HG03139 (cell line): ENCODE results near the gene C1orf146.
"Not testable (repeated sequence)": the region's sequence is repeated elsewhere in the genome, so short reads cannot be mapped to it uniquely, and the experiment has no call there.

Source experiments
- ATAC-seq: cut with Tn5 transposase; IDR thresholded peaks from one replicate; pipeline ENCODE4 v1.9.1; 2021; ENCODE audit not compliant: unreplicated experiment

The C1orf146 gene

DNA sequence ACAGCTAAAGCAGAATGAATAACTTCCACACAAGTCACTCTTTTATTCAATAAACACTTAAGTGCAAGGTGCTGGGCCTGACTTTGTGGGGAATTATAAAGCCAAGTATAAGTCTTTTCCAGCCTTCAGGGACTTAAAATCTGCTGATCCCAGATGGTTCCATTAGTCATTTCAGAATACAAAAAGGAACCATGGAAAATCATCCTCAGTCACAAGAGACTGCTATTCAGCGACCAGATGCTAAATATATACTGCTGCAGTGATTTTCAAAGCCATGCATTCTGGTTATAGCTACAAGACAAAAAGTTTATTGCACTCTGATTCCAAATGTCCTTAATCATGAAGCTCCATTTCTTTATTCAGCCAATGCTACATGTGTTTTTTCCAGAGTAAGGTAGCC is 55.3 kb downstream of the C1orf146 start:
- no peak for ATAC-seq

DNA sequence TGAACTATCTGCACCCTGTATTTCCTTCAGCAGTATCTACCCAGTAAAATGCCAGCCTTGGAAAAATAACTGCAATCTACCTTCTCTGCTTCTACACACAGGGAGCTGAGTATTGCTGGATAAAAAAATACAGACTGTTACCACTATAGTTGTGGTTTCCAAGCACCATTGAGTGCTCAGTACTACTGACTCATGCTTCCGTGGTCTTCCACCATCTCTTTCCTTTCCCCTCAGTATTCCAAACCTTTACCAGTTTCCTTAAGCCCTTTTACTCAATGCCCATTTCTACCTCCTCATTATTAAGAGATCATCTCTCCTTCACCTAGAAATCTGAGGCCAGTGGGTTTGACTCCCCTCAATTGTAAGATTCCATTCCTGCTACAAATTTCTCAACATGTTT is 57.2 kb downstream of the C1orf146 start:
- no peak for ATAC-seq

DNA sequence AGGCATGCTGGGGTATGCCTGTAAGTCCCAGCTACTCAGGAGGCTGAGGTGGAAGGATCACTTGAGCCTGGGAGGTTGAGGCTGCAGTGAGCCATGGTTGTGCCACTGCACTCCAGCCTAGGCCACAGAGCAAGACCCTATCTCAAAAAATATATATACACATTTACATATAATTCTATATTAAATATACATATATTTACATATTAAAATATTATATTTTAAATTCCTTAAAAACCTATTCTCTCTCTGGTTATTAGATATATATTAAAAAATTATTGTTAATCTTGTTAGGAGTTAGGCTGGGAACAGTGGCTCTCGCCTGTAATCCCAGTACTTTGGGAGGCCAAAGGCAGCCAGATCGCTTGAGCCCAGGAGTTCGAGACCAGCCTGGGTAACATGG is 58.4 kb downstream of the C1orf146 start:
- ATAC-seq: no peak

DNA sequence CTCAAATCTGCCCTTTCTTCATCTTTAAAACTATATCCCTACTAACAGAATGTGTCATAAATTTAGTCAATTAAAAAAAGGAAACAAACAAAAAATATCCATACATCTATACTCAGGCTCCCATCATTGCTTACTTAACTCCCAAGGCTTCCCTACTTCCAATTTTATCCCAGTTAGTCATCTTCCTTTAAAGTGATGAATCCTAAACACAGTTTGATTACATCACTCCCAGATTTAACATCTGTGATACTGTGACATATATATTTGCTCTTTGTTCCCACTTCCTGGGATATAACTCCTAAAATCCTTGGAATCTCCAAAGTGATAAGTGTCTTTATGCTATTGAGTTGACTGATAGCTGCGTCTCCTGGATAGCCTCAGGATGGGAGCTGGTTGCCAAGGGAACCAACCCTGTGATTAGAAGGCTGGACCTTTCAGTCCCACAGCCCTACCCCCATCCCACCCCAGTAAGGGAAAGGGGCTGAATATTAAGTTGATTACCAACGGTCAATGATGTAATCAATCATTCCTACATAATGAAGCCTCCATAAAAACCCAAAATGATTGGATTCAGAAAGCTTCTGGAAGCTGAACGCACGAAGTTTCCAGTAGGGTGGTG is 59.5 kb downstream of the C1orf146 start:
- no peak for ATAC-seq

DNA sequence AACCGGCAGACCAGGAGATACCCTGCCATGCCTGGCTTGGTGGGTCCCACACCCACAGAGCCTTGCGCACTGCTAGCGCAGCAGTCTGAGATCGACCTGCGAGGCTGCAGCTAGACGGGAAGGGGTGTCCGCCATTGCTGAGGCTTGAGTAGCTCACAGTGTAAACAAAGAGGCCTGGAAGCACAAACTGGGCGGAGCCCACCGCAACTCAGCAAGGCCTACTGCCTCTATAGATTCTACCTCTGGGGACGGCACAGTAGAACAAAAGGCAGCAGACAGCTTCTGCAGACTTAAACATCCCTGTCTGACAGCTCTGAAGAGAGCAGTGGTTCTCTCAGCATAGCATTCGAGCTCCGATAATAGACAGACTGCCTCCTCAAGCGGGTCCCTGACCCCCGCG is 62.1 kb downstream of the C1orf146 start:
- not testable (repeated sequence) for ATAC-seq

DNA sequence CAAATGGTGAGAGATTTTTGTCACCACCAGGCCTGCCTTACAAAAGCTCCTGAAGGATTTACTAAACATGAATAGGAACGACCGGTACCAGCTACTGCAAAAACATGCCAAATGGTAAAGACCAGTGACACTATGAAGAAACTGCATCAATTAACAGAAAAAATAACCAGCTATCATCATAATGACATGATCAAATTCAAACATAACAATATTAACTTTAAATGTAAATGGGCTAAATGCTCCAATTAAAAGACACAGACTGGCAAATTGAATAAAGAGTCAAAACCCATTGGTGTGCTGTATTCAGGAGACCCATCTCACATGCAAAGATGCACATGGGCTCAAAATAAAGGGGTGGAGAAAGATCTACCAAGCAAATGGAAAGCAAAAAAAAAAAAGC is 63.7 kb downstream of the C1orf146 start:
- ATAC-seq: not testable (repeated sequence)

DNA sequence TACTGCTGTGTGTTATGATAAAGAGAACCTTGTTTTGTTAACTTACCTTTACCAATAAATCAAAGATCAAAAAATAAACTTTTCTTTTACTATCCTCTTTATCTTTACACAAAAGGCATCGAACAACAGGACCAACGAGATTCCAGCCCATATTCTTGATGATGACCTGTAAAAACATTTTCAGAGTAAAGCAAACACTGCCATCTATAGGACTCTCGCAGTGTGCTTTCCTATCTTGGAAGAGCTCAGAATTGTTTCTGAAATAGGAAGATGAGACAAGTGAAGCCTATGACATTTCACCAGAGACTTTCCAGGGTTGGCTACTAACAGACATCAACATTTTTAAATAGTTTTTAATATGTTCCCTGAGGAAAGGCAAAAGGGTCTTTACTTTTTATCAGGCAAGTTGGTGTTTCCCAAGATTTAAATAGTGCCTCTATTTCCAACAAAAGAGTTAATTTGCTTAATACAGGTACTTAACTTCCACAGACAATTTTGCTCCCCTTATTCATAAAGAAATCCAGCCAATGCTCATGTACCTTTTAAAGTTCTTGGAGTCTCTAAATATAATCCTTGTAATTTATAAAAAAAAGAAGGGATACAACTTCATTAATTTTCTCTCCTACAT is 73.8 kb downstream of the C1orf146 start:
- ATAC-seq: no peak
